Left renal pelvis (tissue), 4 donors: Measurements from ENCODE around the gene FOXA2. TPM values are rescaled to one million over a fixed set of nuclear protein-coding genes. Genes with fewer than 3 reads are reported as not detected.
"Not testable (repeated sequence)": the region's sequence is repeated elsewhere in the genome, so short reads cannot be mapped to it uniquely, and the experiment has no call there.

ENCODE experiments used
- DNase-seq, 4 donors: peaks; one replicate each; pipeline ENCODE4 v3.0.0-alpha.2; 2013; ENCODE audit warnings: low read depth in 4 of 4, low spot score in 3 of 4
- polyA plus RNA-seq, 4 donors: library from polyadenylated mRNA; unstranded; fragments of 120-200 nt; gene quantifications; one replicate each; pipeline ENCODE4 v1.2.1, GENCODE V29; 2013; ENCODE audit not compliant: insufficient read length in 4 of 4

Gene FOXA2
- polyA plus RNA-seq, 4 donors = 0.07 to 0.24 (median 0.23) TPM; not detected in 1

DNA sequence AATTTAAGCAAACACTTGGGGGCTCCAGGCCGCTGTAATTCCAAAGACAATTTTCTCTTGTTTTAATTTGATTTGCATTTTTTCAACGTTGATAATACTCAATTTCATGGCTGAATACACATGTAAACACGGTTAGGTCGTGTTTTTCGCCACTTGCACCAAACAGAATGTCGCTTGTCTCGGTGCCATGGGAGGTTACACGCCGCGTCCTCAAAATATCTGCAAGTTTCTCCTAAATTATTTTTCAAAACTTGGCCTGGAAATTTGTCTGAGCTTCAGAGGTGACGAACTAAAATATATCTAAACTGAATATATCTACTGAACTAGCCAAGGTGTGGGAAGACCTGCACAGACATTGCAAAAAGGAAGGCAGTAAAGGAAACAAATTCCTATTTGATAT is 15.0 kb downstream of the FOXA2 start:
- no peak for DNase-seq

GRCh38 chr20:22568872-22569344 is 15.5 kb downstream of the FOXA2 start:
- DNase-seq = no peak

- no peak for DNase-seq
These were observed 16.2 kb downstream of the FOXA2 start for GRCh38 chr20:22567944-22568871.

- no peak for DNase-seq
These were observed 17.3 kb downstream of the FOXA2 start for GRCh38 chr20:22566876-22567658.

- no peak for DNase-seq
These were observed 21.1 kb downstream of the FOXA2 start for GRCh38 chr20:22563062-22563965.

- no peak for DNase-seq
These were observed 21.8 kb downstream of the FOXA2 start for GRCh38 chr20:22562620-22563019.

DNA sequence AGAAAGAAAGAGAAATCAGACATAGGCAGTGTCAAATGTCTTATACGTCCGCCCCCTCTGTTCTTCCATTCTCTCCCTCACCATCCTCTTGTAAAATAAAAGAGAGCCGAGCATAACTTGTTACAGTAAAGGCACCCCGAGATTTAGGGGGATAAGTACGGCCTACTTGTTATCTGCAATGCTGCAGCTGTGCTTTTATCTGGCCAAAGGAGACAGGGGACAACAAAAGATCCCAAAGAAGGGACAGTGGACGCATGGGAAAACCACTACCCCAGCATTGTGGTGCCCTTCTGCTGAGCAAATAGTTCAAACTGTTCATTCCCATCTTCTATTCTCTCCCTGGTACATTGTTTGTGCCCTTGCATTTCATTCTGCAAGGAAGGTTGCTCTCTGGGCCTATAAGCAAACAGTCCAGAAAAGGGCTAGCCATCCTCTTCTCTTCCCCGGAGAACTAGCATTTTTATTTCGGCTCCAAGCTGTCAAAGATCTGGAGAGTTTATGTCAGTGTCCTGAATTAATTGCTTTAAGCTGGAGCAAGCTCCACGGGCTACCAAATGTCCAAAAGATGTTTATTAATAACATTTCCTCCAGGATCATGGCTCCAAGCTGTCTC is 22.3 kb downstream of the FOXA2 start:
- DNase-seq = no peak

DNA sequence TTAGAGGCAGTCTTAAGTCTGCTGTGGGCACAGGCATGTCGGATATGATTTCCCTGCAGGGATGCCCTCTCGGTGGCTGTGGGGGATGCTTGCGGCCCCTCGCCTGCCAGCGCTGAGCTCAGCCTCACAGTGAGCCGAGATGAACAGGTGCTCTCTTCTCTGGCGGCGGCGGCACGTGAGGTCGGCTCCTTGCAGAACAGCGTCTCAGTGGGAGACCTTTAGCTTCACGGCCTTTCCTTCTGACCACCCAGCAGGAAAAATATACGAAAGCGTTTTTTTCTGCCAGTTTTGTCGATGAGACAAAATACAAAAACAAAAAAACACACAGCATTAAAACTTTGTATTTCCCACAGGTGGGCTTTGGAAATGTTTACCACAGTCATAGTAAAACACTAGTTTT is 23.6 kb downstream of the FOXA2 start:
- DNase-seq = no peak

DNA sequence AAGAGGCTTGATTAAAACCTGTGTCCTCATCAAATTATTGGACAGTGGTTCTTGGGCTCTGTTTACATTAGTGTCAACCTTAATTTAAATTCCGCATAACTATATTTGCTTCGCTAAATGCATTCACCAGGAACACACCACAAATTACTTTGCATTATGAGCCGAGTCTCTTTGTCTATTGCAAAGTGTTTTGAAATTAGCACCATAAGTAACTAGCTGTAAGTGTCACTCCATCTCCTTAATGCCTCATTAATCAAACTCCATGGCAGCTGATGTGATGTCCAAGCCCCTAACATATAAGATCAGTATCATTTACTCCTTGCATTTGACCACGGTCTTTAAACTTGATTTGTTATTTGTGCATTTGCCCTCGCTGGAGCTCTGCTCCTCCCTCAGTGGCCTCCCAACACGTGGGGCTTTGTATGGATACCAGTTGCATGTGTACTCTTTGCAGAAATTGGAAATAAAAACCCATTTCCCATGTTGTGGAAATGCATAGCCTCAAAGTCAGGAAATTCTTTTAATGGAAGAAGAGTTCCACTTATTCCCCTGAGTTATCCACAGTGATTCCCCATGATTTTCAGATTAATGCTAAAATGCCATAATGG is 24.6 kb downstream of the FOXA2 start:
- no peak for DNase-seq

- DNase-seq = no peak
These were observed 26.7 kb downstream of the FOXA2 start for GRCh38 chr20:22557403-22558276.

GRCh38 chr20:22556565-22557056 is 27.8 kb downstream of the FOXA2 start:
- no peak for DNase-seq

DNA sequence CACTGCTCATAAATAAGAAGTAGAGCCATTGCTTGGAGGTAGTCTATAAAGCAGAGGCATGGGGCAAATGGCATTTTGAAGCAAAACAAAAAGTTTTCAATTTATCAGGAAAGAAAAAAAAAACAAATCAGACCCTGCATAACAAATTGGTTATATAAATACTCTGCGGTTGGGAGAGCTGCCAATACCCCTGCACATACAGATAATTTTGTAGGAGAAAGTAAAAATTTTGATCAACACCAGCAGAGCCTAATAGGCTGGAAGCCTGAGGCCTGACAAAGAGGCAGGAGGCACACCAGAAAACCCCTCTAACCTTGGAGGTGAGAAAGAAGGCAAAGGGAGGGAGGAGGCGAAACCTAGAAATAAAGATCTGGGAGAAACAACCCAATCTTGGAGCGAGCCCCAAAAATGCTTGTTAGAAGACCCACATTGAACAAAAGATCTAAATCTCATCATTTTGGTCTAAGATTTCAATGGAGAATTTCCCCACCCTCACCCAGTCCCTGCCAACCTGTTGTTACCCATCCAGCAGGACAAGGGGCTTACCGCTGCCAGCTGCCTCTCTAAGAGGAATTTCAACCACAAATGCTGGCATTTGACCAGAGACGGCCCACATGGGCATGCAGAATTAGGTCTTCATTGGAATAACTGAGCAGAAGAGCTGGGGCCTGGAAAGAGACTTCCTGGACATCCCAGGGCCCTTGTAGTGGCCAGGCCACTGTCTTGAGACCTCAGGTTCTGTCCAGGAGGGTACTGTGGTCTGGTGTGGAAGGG is 28.4 kb downstream of the FOXA2 start:
- no peak for DNase-seq

DNA sequence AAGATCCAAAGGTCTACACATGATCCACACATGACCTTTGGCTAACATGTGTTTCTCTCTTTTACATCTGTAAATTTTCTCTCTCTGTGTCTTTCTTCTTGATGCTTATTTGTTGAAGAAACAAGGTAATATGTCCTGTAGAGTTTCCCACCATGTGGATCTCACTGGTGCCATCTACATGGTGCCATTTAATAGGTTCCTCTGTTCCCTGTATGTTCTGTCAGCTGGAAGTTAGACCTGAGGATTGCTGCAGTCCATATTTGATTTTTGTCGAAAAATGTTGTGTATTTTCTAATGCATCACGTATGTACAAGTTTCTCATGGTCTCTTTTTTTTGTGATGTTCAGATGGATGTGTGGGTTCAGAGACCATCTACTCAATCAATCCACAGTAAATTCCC is 30.0 kb downstream of the FOXA2 start:
- DNase-seq = no peak

DNA sequence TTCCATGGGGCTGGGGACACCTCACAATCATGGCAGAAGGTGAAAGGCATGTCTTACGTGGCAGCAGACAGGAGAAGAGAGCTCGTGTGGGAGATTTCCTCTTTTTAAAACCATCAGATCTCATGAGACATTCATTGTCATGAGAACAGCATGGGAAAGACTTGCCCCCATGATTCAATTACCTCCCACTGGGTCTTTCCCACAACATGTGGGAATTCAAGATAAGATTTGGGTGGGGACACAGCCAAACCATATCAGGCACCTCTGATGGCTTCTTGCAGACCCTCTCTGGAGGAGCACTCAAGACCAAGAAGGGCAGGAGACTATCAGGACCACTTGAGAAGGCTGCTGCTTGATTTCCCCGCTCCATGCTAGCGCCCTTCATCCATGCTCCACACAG is 33.9 kb downstream of the FOXA2 start:
- DNase-seq = not testable (repeated sequence)

DNA sequence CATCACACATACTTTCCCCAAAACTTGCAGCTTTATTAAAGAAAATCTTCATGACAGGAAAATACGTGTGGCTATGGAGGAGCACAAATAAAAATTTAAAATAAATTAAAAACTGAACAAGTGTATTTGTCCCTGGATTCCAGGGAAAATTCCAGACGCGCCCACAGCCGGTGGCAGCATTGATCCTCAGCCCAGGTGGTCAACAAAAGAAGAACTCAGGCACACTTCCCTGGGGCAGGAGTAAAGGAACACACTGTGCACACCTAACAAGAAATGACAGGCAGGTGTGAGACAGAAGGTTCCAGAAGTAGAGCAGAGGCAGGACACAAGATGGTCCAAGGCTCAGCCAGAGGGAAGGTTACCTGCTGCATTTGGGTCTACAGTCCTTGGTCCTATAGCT is 36.3 kb downstream of the FOXA2 start:
- no peak for DNase-seq

DNA sequence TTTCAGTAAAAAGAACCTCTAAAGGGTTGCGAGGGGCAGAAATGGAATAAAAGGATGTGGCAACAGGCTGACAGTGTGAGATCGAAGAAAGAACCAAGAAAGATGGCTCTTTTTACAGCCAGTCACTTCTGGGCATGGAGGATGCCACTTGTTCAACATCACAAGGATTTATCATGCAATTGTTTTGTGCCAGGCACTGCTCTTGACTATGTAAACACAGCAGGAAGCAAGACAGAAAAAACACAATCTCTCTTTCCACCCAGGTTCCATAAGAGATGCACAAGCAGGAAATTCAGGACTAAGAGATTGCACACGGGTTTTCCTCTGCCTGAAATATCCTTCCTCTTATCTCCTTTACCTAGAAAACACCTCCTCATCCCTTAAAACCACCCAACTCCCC is 38.0 kb downstream of the FOXA2 start:
- no peak for DNase-seq

DNA sequence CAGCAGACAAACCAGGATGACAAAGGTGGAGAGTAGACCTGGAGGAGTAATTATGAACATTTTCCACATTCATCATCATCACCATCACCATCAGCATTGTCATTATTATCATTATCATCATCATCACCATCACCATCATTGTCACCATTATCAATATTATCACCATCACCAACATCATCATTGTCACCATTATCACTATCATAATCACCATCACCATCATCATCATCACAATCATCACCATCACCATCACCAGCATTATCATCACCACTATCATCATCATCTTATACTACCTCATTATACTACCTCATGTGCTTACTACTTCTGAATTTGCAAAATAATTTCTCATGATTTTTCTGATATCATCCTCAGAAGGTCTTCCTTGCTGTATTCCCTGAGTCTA is 39.3 kb downstream of the FOXA2 start:
- DNase-seq = no peak

DNA sequence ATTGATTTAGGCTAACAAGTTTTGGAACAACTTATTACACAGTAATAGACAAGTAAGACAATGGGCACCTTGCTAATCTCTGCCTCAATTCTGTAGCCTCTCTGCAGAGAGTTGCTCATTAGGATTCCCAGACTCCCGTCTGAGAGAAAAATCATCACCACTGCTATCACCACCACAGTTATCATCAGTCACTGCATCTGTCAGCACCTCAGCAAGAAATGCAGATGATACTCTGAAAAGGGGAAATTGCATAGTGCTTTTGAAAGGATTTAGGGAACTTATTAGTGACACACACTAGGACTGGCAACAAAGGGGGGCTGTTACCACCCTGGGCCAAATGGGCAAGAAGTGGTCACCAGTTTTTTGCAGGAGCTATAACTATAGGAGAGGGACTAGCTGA is 39.9 kb downstream of the FOXA2 start:
- no peak for DNase-seq
